ENCODE data around the gene PDE4B.

Gene PDE4B

GRCh38 chr1:66271216-66271903 is 478.7 kb downstream of the PDE4B start:
- DNase-seq, result peak; percentile 46

DNA sequence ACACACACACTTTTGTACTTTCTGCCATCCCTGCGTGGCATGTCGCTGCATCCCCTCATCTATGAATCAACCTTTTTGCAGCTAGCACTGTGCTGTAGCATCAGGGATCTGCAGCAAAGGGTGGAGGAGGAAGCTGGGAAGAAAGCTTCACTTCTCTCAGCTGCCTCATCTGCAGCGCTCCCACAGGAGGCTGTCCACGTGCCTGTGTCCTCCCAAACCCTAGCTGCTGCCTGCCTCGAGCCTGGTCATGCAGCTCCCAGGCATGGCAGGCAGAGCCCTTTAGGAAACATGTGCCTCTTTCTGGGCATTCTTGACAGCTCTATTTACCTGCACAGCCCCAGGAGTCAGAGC is 479.2 kb downstream of the PDE4B start:
- no peak for DNase-seq

DNA sequence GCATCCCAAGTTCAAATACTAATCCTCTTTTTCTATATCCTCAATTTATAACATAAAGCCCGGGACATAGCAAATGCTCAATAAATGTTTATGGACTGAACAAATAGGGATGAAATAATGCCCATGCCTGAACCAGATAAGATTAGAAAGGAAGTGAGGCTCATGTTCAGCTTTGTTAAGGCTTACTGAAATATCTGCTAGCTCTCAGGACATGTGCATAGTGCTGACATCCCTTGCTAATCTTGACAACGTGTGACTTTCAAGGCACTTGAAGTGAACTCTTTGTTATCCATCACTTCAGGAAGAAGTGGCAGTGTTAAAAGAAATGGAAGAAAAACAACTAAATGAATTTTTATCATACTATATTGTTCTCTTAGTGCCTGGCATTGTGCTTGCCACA is 481.0 kb downstream of the PDE4B start:
- DNase-seq, result no peak

DNA sequence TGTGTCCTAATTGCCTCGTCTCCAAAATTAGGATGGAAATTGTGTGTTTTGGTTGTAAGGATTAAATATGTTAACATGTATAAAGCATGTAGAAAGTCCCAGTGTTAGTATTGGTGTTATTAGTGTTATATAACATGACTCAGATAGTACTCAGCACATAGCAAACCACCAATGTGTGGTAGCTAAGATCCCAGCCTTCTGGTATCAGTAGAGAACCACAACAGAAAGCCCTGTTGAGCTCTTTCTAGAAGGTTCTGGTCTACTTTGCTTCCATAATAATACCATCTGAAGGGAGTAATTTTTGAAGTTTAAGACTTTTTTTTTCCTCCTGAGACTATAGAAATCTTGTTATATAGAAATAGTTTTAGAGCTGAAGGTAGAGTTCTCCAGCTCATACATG is 481.9 kb downstream of the PDE4B start:
- no peak for DNase-seq

DNA sequence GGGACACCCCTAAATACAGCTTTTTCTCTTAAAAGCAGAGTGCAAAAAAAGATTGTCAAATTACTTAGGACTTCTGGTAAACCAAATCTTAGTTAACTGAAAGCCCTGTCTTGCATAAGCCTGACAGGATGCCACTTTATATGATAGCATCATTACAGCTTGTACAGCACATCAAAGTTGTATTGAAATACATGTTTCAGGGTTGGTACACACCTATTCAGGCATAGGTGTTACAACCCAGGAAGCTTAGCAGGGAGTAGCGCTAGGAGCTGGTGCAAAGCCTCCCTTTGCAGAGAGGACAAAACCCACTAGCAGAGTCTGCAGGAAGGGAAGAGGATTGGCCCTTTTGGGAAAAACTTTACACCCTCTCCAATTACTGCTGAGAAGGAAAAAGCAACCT is 482.4 kb downstream of the PDE4B start:
- DNase-seq, result no peak

DNA sequence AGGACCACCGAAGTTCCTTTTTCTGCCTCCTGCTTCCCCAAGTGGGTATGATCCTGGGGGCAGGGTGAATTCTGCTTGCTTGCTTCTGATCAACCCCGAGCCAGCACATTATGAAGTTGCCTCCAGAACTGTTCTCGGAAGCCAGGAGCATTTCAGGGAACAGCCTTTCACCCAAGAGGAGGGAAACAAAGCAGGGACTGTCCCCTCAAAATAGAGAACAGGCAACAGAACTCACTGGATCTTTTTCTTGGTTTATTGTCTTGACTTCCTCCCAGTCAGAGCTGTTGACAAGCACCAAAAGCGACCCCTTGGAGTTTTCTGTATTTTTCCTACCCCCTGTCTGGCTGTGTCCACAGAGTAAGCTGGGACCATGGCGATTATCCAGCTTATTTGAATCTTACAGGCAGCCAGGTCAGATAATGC is 482.9 kb downstream of the PDE4B start:
- no peak for DNase-seq

DNA sequence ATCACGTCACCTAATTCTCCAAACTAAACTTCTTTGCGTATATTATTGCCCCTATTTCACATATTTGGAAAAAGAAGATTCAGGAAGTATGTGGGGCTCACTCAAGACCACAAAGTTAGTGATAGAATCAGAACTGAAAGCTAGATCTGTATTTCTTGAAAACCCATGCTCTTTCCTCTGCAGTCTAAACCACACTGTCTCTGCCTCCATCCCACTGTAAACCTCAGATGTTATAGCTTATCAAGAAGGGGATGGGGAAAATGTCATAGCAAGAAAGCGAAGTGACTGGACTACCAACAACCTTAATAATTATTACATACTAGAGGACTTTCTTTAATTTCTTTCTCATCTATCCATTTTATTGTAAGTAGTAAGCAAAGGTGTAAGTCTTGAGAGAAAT is 483.5 kb downstream of the PDE4B start:
- DNase-seq, result no peak

GRCh38 chr1:66278260-66279021 is 485.7 kb downstream of the PDE4B start:
- DNase-seq, result no peak

GRCh38 chr1:66281808-66282207 is 489.1 kb downstream of the PDE4B start:
- no peak for DNase-seq

DNA sequence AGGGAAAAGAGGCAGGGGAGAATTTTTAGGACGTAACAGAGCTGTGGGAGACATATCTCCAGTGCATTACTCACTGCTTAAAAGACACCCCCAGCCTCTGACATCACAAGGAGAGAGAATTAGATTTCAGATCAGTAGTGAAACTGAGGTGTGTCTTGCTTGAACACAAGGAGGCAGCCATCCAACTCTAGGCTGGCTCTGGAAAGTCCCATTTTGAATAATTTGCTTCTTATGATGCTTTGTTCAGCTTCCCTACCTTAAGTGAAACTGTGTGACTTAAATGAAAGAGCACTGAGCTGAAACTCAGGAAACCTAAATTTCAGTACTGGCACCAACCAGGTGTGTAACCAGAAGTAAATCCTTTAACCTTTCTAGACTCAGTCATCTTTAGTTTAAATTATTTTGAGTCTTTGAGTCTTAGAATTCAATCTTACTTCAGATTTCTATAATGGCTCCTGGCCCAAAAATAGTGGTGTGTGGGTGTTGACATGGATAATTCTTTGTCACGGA is 489.7 kb downstream of the PDE4B start:
- peak; percentile 66 for DNase-seq

GRCh38 chr1:66282891-66283621 is 490.4 kb downstream of the PDE4B start:
- DNase-seq, result no peak

GRCh38 chr1:66283622-66284041 is 490.9 kb downstream of the PDE4B start:
- no peak for DNase-seq

GRCh38 chr1:66284746-66285145 is 492.1 kb downstream of the PDE4B start:
- DNase-seq, result no peak

GRCh38 chr1:66285618-66286270 is 493.0 kb downstream of the PDE4B start:
- no peak for DNase-seq

- DNase-seq, result no peak
Measured at GRCh38 chr1:66286307-66286706, 493.6 kb downstream of the PDE4B start.

DNA sequence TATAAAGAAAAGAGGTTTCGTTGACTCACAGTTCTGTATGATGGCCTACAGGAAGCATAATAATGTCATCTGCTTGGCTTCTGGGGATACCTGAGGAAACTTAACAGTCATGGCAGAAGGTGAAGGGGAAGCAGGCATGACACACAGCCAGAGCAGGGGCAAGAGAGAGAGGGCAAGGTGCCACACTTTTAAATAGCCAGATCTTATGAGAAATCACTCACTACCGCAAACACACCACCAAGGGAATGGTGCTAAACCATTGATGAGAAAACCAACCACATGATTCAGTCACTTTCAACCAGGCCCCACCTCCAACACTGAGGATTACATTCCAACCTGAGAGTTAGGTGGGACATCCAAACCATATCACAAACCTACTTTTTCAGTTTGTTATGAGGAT is 495.4 kb downstream of the PDE4B start:
- no peak for DNase-seq

DNA sequence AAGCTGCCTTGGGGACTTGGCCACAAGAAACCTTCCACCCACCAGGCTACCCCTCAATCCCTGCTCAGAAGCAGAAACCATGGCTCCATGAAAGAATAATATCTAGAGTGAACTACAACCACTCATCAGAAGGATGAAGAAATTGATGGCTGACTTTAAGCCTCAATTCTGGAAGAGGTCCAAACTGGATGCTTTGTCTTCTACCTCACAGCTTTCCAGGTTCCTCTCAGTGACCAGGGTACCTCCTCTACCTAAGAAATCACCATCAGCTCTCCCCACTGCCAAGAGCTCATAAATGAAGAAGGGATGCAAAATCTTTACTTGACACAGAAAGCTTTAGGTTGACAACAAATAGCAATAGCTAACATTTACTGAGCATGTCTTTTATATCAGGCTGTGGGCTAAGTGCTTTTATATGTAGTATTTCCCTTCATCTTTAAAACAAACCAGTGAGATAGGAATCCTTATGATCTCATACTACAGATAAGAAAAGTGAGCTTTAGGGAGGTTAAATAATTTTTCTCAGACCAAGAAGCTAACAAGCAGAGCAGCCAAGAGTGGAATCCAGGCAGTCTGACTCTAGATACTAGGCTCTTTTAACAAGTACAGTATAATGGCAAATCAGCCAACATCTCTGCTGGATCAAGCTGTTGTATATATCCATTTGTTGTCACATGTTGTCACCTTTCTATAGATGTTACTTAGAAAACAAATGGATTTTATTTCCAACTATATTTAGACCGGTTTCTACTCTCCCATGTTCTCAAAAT is 498.3 kb downstream of the PDE4B start:
- DNase-seq, result no peak

- DNase-seq, result no peak
Measured at GRCh38 chr1:66291531-66291864, 498.8 kb downstream of the PDE4B start.

DNA sequence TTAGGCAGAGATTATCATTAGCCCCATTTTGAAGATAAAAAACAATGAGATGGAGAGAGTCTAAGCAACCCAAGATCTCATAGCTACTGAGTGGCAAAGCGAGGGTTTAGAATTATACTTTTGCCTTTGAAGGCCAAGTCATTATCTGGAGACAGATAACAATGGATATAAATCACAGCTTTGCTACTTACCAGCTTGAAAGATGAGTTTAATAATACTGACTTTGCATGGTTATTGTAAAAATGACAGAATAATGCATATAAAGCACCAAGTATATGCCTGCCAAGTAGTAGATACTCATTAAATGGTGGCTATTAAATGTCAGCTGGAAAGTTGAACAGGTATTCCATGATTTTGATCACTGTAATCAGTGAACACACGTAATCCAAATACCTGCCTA is 499.6 kb downstream of the PDE4B start:
- no peak for DNase-seq

- DNase-seq, result no peak
Measured at GRCh38 chr1:66292944-66293343, 500.2 kb downstream of the PDE4B start.

GRCh38 chr1:66294707-66295370 is 502.1 kb downstream of the PDE4B start:
- no peak for DNase-seq

GRCh38 chr1:66295803-66296202 is 503.1 kb downstream of the PDE4B start:
- no peak for DNase-seq
